Measurements from ENCODE around the gene DSCAM.

DSCAM gene

DNA sequence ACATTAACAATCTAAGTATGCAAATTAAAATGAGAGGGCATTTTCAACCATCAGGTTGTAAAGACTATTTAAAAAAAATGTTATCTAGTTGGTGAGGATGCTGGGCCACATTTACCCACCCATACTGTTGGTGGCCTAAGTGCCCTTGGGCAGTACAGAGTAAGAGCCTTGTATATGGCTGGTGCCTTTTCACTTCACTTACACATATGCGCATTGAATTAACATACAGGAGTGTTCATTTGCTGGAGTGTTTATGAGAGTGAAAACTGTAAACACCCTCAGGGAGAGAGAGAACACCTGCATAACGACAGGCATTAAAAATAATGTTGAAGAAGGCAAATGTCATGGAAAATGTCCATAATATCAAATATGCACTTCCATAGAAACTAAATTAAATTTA lies 552.6 kb downstream of the DSCAM start:
- in situ Hi-C loops (cut with HindIII; ENCODE audit: low pct_ligation_motif_present, low sequenced_read_pairs) = no loop called here
- Histone ChIP-seq H3K36me3 (replicated peaks) (no peaks in the 10 kb centered on the region), H3K27me3 (replicated peaks) (no peaks in the 10 kb centered on the region), H3K4me3 (ENCODE audit: low read depth, low read length) (no peak overlapping the region), H3K27ac (no peak overlapping the region)
- no peak for TF ChIP-seq CTCF (IDR thresholded peaks at IDR 0.05; ENCODE audit: low read depth, low read length, missing control alignments)
- no peak for DNase-seq

DNA sequence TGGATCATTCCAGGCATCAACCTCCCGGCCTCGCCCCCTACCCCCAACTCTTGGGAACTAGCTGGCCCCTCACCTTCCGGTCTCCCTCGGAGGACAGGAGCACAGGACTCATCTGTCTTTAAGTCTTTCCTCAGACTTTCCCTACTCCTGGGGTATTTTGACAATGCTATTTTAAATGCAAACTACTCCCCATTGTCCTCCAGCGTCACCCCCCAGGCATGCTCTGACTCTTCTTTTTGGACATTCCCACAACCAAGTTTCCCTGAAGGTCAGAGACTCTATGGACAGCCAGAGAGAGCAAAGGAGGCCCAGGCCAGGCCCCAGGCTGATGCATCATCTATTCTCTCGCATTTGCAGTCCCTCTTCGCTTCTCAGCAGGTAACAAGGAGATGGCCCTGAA lies 555.4 kb downstream of the DSCAM start:
- Histone ChIP-seq H3K27ac (no peak overlapping the region), H3K27me3 (replicated peaks) (no peaks in the 10 kb centered on the region), H3K36me3 (replicated peaks) (no peaks in the 10 kb centered on the region), H3K4me3 (ENCODE audit: low read depth, low read length) (no peak overlapping the region)
- no peak for DNase-seq
- in situ Hi-C loops (cut with HindIII; ENCODE audit: low pct_ligation_motif_present, low sequenced_read_pairs) = no loop called here
- TF ChIP-seq CTCF (IDR thresholded peaks at IDR 0.05; ENCODE audit: low read depth, low read length, missing control alignments) = no peak

- Histone ChIP-seq H3K36me3 (replicated peaks) (no peaks in the 10 kb centered on the region), H3K27ac (no peak overlapping the region), H3K4me3 (ENCODE audit: low read depth, low read length) (no peak overlapping the region), H3K27me3 (replicated peaks) (no peaks in the 10 kb centered on the region)
- DNase-seq = no peak
- in situ Hi-C loops (cut with HindIII; ENCODE audit: low pct_ligation_motif_present, low sequenced_read_pairs) = no loop called here
- TF ChIP-seq CTCF (IDR thresholded peaks at IDR 0.05; ENCODE audit: low read depth, low read length, missing control alignments) = no peak
Measured at GRCh38 chr21:40284409-40284808, 562.5 kb downstream of the DSCAM start.

DNA sequence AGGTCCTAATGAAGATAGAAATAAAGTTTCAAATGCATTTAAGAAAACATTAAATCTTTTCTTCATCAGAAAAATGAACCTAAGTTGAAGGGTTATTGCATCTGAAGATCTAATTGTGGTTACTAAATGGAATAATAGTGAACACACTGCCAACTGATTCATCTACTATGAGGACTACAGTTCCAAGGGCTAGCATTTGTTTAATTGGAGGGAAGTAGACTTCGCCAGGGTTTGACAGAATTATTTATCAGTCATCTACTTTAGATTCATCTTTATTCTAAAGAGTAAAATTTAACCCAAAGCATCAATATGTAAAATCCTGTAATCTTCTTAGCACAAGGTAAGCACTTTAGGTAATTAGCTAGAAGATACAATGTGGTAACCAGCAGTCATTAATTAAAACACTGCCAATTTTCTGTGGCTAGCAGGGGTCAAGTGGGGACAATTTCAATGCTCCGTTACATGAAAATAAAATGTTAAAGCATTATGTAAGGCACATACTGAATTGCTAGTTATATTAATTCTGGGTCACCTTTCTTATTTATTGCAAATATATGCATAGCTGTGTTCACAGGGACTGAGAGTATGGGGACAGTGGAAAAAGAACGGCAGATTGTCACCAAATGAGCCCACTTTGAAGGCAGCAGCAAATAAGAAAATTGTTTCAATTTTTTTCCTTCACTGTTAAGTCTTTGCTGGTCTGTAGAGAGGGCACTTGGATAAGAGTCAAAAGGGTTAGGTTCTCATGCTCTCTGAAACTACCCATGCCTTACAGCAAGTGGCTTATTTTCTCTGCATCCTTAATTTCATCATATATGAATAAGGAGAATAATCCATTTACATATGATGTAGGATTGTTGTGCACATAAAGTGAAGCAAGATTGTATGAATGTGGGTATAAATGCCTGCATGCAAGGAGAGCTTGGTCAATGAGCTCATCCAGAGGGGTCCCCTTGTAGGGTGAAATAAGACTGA lies 563.8 kb downstream of the DSCAM start:
- no peak for DNase-seq
- in situ Hi-C loops (cut with HindIII; ENCODE audit: low pct_ligation_motif_present, low sequenced_read_pairs) = no loop called here
- TF ChIP-seq CTCF (IDR thresholded peaks at IDR 0.05; ENCODE audit: low read depth, low read length, missing control alignments) = no peak
- Histone ChIP-seq H3K36me3 (replicated peaks) (no peaks in the 10 kb centered on the region), H3K4me3 (ENCODE audit: low read depth, low read length) (no peak overlapping the region), H3K27me3 (replicated peaks) (no peaks in the 10 kb centered on the region), H3K27ac (no peak overlapping the region)

GRCh38 chr21:40278345-40278744 lies 568.6 kb downstream of the DSCAM start:
- no peak for TF ChIP-seq CTCF (IDR thresholded peaks at IDR 0.05; ENCODE audit: low read depth, low read length, missing control alignments)

More at GRCh38 chr21:40278345-40278744, 568.6 kb downstream of the DSCAM start:
- H3K36me3 ChIP-seq (replicated peaks) = no peaks in the 10 kb centered on the region
- no peak overlapping the region for H3K4me3 ChIP-seq (ENCODE audit: low read depth, low read length)
- H3K27me3 ChIP-seq (replicated peaks) = no peaks in the 10 kb centered on the region
- H3K27ac ChIP-seq = no peak overlapping the region
- in situ Hi-C loops (cut with HindIII; ENCODE audit: low pct_ligation_motif_present, low sequenced_read_pairs) = no loop called here
- no peak for DNase-seq
